B cell (primary cell): ENCODE data around the gene LMTK3. TPM values are rescaled to one million over a fixed set of nuclear protein-coding genes. Genes with fewer than 3 reads are reported as not detected.

ENCODE experiments used
- ATAC-seq: fragments of 200-7000 bp; cut with Tn5 transposase; one replicate; pipeline ENCODE4 v1.10.0; 2021; ENCODE audit warnings: low read depth, mild to moderate bottlenecking, moderate number of reproducible peaks, moderate library complexity
- CTCF ChIA-PET: fragments of 350-600 bp; sonication (Branson Sonifier 250); formaldehyde crosslinking; loops from one replicate; lab custom pipeline; 2021; ENCODE audit warnings: antibody characterized with exemption, inconsistent platforms; lab: Charles Lee
- POLR2A ChIA-PET: fragments of 350-600 bp; sonication (Branson Sonifier 250); formaldehyde crosslinking; loops from one replicate; lab custom pipeline; 2021; ENCODE audit warnings: antibody characterized with exemption; lab: Charles Lee
- DNase-seq: peaks from one replicate; pipeline ENCODE4 v3.0.0; 2013
- H2AFZ ChIP-seq: 2 replicates; pipeline ENCODE4 v1.6.1; 2012; ENCODE audit warnings: mild to moderate bottlenecking, low read depth, low read length; ENCODE audit not compliant: insufficient read depth, poor library complexity, severe bottlenecking
- H3K27ac ChIP-seq, 2 donors: 1 replicate in 1 of 2; 2 replicates in 1 of 2; pipeline ENCODE4 v1.5.1; 2012 to 2013; ENCODE audit warnings: low read length in 2 of 2, mild to moderate bottlenecking in 2 of 2, moderate library complexity in 1 of 2
- H3K27me3 ChIP-seq, 4 experiments: fragments of 200-600 bp in 1 of 4; sonication (generic) in 1 of 4; replicated peaks in 1 of 4; 1 replicate in 2 of 4; 2 replicates in 2 of 4; pipeline versions ENCODE4 v1.6.1 to v1.7.0; 2013 to 2016; ENCODE audit warnings: low read length in 3 of 4, mild to moderate bottlenecking in 2 of 4, mixed read lengths in 1 of 4, moderate library complexity in 1 of 4; ENCODE audit not compliant: insufficient read depth in 4 of 4, control insufficient read depth in 3 of 4; ENCODE audit errors: control extremely low read depth in 1 of 4
- H3K36me3 ChIP-seq, 2 experiments: replicated peaks in 1 of 2; 1 replicate in 1 of 2; 2 replicates in 1 of 2; pipeline versions ENCODE4 v1.6.1 to v1.7.1; 2013; ENCODE audit warnings: low read length in 1 of 2; ENCODE audit not compliant: insufficient read depth in 2 of 2, control insufficient read depth in 1 of 2; ENCODE audit errors: control extremely low read depth in 1 of 2, extremely low read depth in 1 of 2
- H3K4me1 ChIP-seq, 2 donors: fragments of 200-600 bp in 1 of 2; sonication (generic) in 1 of 2; 1 replicate in 1 of 2; 2 replicates in 1 of 2; pipeline versions ENCODE4 v1.5.1 to v1.6.1; 2013 to 2017; ENCODE audit warnings: low read length in 2 of 2; ENCODE audit not compliant: control insufficient read depth in 2 of 2, insufficient read depth in 2 of 2
- H3K4me2 ChIP-seq: replicated peaks from 2 replicates; pipeline ENCODE3; 2012; ENCODE audit warnings: mild to moderate bottlenecking, low read depth, low read length; ENCODE audit not compliant: poor library complexity, severe bottlenecking
- H3K4me3 ChIP-seq, 5 experiments: fragments of 200-600 bp in 1 of 5; sonication (generic) in 1 of 5; 1 replicate in 3 of 5; 2 replicates in 2 of 5; pipeline versions ENCODE4 v1.5.1 to v1.7.0; 2011 to 2016; ENCODE audit warnings: low read length in 4 of 5, mild to moderate bottlenecking in 4 of 5, low read depth in 2 of 5, control low read depth in 1 of 5, moderate library complexity in 1 of 5; ENCODE audit not compliant: insufficient read depth in 1 of 5; ENCODE audit errors: control extremely low read depth in 1 of 5, extremely low read depth in 1 of 5
- H3K79me2 ChIP-seq: fragments of 200-600 bp; sonication (generic); one replicate; pipeline ENCODE4 v1.6.0; 2016; ENCODE audit warnings: low read length; ENCODE audit not compliant: control insufficient read depth, insufficient read depth
- H3K9ac ChIP-seq: fragments of 200-600 bp; sonication (generic); 2 replicates; pipeline ENCODE4 v1.6.1; 2017; ENCODE audit warnings: mild to moderate bottlenecking, low read length, moderate library complexity
- H3K9me3 ChIP-seq, 3 donors: one replicate each; pipeline versions ENCODE4 v1.6.1 to v1.7.1; 2013; ENCODE audit warnings: low read length in 2 of 3; ENCODE audit not compliant: control insufficient read depth in 2 of 3, insufficient read depth in 1 of 3; ENCODE audit errors: control extremely low read depth in 1 of 3
- H4K20me1 ChIP-seq: 2 replicates; pipeline ENCODE4 v1.6.0; 2012; ENCODE audit warnings: mild to moderate bottlenecking, low read length; ENCODE audit not compliant: insufficient read depth, control insufficient read depth, poor library complexity, severe bottlenecking
- H3K27ac Mint-ChIP-seq: one replicate; pipeline ENCODE4 v1.8.0; 2021; ENCODE audit warnings: mixed read lengths
- H3K27me3 Mint-ChIP-seq: one replicate; pipeline ENCODE4 v1.8.0; 2021; ENCODE audit warnings: mixed read lengths
- H3K4me1 Mint-ChIP-seq: one replicate; pipeline ENCODE4 v1.8.0; 2021; ENCODE audit warnings: mixed read lengths
- H3K4me3 Mint-ChIP-seq: one replicate; pipeline ENCODE4 v1.8.0; 2021; ENCODE audit warnings: mixed read lengths
- H3K9me3 Mint-ChIP-seq: one replicate; pipeline ENCODE4 v1.8.0; 2022; ENCODE audit warnings: mixed read lengths; ENCODE audit not compliant: insufficient read depth
- CTCF ChIP-seq: fragments of 200-600 bp; IDR thresholded peaks from one replicate; pipeline ENCODE4 v1.8.0; 2022; ENCODE audit warnings: antibody characterized with exemption, mild to moderate bottlenecking
- EZH2 ChIP-seq: IDR thresholded peaks from 2 replicates; pipeline ENCODE4 v1.6.1; 2012; ENCODE audit warnings: borderline replicate concordance, low read depth, mild to moderate bottlenecking, moderate library complexity, low read length; ENCODE audit not compliant: insufficient read depth, poor library complexity, severe bottlenecking
- WGBS: methylation state at CpG from one replicate; pipeline ENCODE4 v1.1.5; 2013; ENCODE audit warnings: missing lambda C conversion rate; ENCODE audit not compliant: insufficient coverage; 5-methylcytosine and 5-hydroxymethylcytosine counted together
- intact Hi-C: fragments of 100-400 bp; cut with micrococcal nuclease; formaldehyde crosslinking; loops from one replicate; pipeline ENCODE4 v1.10.0; 2022
- polyA plus RNA-seq: library from polyadenylated mRNA; depleted of rRNA; stranded (reverse); fragments of >200 nt; gene quantifications from 2 replicates; pipeline ENCODE4 v1.2.3, GENCODE V29; 2012
- total RNA-seq, 2 donors: library from RNA; stranded (reverse); fragments of 120-200 nt in 1 of 2; gene quantifications; 1 replicate in 1 of 2; 2 replicates in 1 of 2; pipeline versions ENCODE4 v1.2.3 to v1.2.4, GENCODE V29; 2013 to 2022

The LMTK3 gene
- total and polyA plus RNA-seq, 2 donors (not counting 1 experiment from before 2014, with no cell fraction given) = 0.19 to 1.6 TPM

GRCh38 chr19:48551437-48552302 lies 40.0 kb upstream of the LMTK3 start, which contains the start of gene SULT2B1:
Gene SULT2B1, plus strand, starts transcription at chr19:48552172. Its CDS starts 81 bp downstream, at chr19:48552253.
- CTCF ChIA-PET = no interaction called here
- intact Hi-C loops = no loop called here
- Histone ChIP-seq H3K4me2 (no peak within 1 kb of the TSS), H3K9ac (no peak within 1 kb of the TSS), H3K4me3 (no peak within 1 kb of the TSS), H4K20me1 (no peaks in the 10 kb centered on the region), H3K9me3 (no peaks in the 10 kb centered on the region), H3K36me3 (no peaks in the 10 kb centered on the region), H3K27ac (no peak within 1 kb of the TSS), H3K27me3 (peaks cover 0 to 7% (median 1%) of the 10 kb centered on the region in 4 experiments), H3K4me1 (no peaks in the 10 kb centered on the region), H3K79me2 (no peaks in the 10 kb centered on the region), H2AFZ (no peak within 1 kb of the TSS)
- Mint-ChIP-seq H3K4me3 (no peak within 1 kb of the TSS), H3K27ac (no peak within 1 kb of the TSS), H3K4me1 (no peaks in the 10 kb centered on the region), H3K27me3 (peaks cover 18% of the 10 kb centered on the region), H3K9me3 (no peaks in the 10 kb centered on the region)
- POLR2A ChIA-PET = interaction anchor here (0.7 kb wide), 1 partner anchor 11 kb away, joined by 4 read pairs; no protein-coding TSS in a partner anchor
- ATAC-seq = no peak
- TF ChIP-seq CTCF = no peak
- TF ChIP-seq EZH2 = no peak
- no peak for DNase-seq
- 80% methylated on average over 27 of the region's 36 CpGs for WGBS

GRCh38 chr19:48549380-48549779 lies 37.7 kb upstream of the LMTK3 start:
- H3K4me1 Mint-ChIP-seq = no peaks in the 10 kb centered on the region
- WGBS = 70% methylated on average over 4 of the region's 5 CpGs
- H3K27me3 ChIP-seq = peaks cover 0 to 4% (median 1%) of the 10 kb centered on the region in 4 experiments
- H3K27me3 Mint-ChIP-seq = peaks cover 5% of the 10 kb centered on the region
- H4K20me1 ChIP-seq = no peaks in the 10 kb centered on the region
- no peak overlapping the region for H3K4me3 ChIP-seq
- DNase-seq = no peak
- H2AFZ ChIP-seq = no peak overlapping the region
- H3K9ac ChIP-seq = no peak overlapping the region
- no peak overlapping the region for H3K4me2 ChIP-seq
- H3K4me1 ChIP-seq = no peaks in the 10 kb centered on the region
- no peaks in the 10 kb centered on the region for H3K79me2 ChIP-seq
- CTCF ChIA-PET = no interaction called here
- ATAC-seq = no peak
- no peaks in the 10 kb centered on the region for H3K9me3 ChIP-seq
- TF ChIP-seq CTCF (no peak), EZH2 (no peak)
- intact Hi-C loops = no loop called here
- no peak overlapping the region for H3K27ac Mint-ChIP-seq
- no peaks in the 10 kb centered on the region for H3K36me3 ChIP-seq
- no peak overlapping the region for H3K4me3 Mint-ChIP-seq
- POLR2A ChIA-PET = no interaction called here
- H3K27ac ChIP-seq = no peak overlapping the region
- no peaks in the 10 kb centered on the region for H3K9me3 Mint-ChIP-seq
